WTC11 (cell line): ENCODE data around the gene HIC1. TPM values are rescaled to one million over a fixed set of nuclear protein-coding genes. Genes with fewer than 3 reads are reported as not detected.

Experiments used
- ATAC-seq: fragments of 200-7000 bp; cut with Tn5 transposase; 2 replicates; pipeline ENCODE4 v1.10.0; 2021; ENCODE audit warnings: mild to moderate bottlenecking, moderate library complexity
- CTCF ChIA-PET: fragments of 300-600 bp; sonication (Branson Sonifier 250); formaldehyde crosslinking; loops from one replicate; lab custom pipeline; 2021; ENCODE audit warnings: antibody characterized with exemption; lab: Charles Lee
- POLR2A ChIA-PET: fragments of 350-600 bp; sonication (Branson Sonifier 250); formaldehyde crosslinking; loops from one replicate; lab custom pipeline; 2021; ENCODE audit warnings: antibody characterized with exemption; lab: Charles Lee
- DNase-seq: peaks from one replicate; pipeline ENCODE4 v3.0.0; 2021; ENCODE audit warnings: low spot score
- H3K27ac Mint-ChIP-seq: 2 replicates; pipeline ENCODE4 v1.8.0; 2021; ENCODE audit warnings: mixed read lengths
- H3K27me3 Mint-ChIP-seq: 2 replicates; pipeline ENCODE4 v1.8.0; 2021; ENCODE audit warnings: low read depth, mild to moderate bottlenecking, moderate library complexity, mixed read lengths
- H3K36me3 Mint-ChIP-seq: 2 replicates; pipeline ENCODE4 v1.8.0; 2021; ENCODE audit warnings: mixed read lengths
- H3K4me1 Mint-ChIP-seq: 2 replicates; pipeline ENCODE4 v1.8.0; 2022; ENCODE audit warnings: mixed read lengths
- H3K4me3 Mint-ChIP-seq: 2 replicates; pipeline ENCODE4 v1.8.0; 2021; ENCODE audit warnings: mild to moderate bottlenecking, moderate library complexity, mixed read lengths
- H3K9me3 Mint-ChIP-seq: 2 replicates; pipeline ENCODE4 v1.8.0; 2021; ENCODE audit warnings: mixed read lengths
- AR ChIP-seq: fragments of 250-450 bp; sonication (Bioruptor Pico); IDR thresholded peaks from 2 replicates; pipeline ENCODE4 v1.9.0; 2021; ENCODE audit warnings: mild to moderate bottlenecking
- CBFB ChIP-seq: sonication (generic); formaldehyde crosslinking; IDR thresholded peaks from 2 replicates; pipeline ENCODE4 v1.8.1; 2022; ENCODE audit warnings: mild to moderate bottlenecking, low read depth, missing genetic modification reagents
- CREB1 ChIP-seq: sonication (generic); formaldehyde crosslinking; IDR thresholded peaks from 2 replicates; pipeline ENCODE4 v1.8.0; 2023; ENCODE audit warnings: mild to moderate bottlenecking, missing genetic modification reagents
- E2F1 ChIP-seq: sonication (generic); formaldehyde crosslinking; IDR thresholded peaks from 2 replicates; pipeline ENCODE4 v1.8.0; 2022; ENCODE audit warnings: mild to moderate bottlenecking, missing genetic modification reagents
- FOXJ3 ChIP-seq: sonication (generic); formaldehyde crosslinking; IDR thresholded peaks from 2 replicates; pipeline ENCODE4 v1.9.0; 2021; ENCODE audit warnings: missing genetic modification reagents, mild to moderate bottlenecking, borderline replicate concordance
- FOXK1 ChIP-seq: sonication (generic); formaldehyde crosslinking; IDR thresholded peaks from 2 replicates; pipeline ENCODE4 v1.8.0; 2022; ENCODE audit warnings: mild to moderate bottlenecking, moderate library complexity, missing genetic modification reagents
- GABPB1 ChIP-seq: sonication (generic); formaldehyde crosslinking; IDR thresholded peaks from 2 replicates; pipeline ENCODE4 v1.8.1; 2023; ENCODE audit warnings: mild to moderate bottlenecking, missing genetic modification reagents
- GRHL2 ChIP-seq: fragments of 250-450 bp; sonication (Bioruptor Pico); IDR thresholded peaks from 2 replicates; pipeline ENCODE4 v1.8.0; 2022; ENCODE audit warnings: mild to moderate bottlenecking, moderate library complexity; ENCODE audit not compliant: insufficient replicate concordance, severe bottlenecking
- HMGXB4 ChIP-seq: sonication (generic); formaldehyde crosslinking; IDR thresholded peaks from 2 replicates; pipeline ENCODE4 v1.8.1; 2023; ENCODE audit warnings: mild to moderate bottlenecking, moderate library complexity, missing genetic modification reagents
- IRF2 ChIP-seq: sonication (generic); formaldehyde crosslinking; IDR thresholded peaks from 2 replicates; pipeline ENCODE4 v1.8.0; 2022; ENCODE audit warnings: low read depth, missing genetic modification reagents, borderline replicate concordance
- KAT7 ChIP-seq: sonication (generic); formaldehyde crosslinking; IDR thresholded peaks from 2 replicates; pipeline ENCODE4 v1.8.1; 2023; ENCODE audit warnings: missing genetic modification reagents, mild to moderate bottlenecking, borderline replicate concordance
- MAX ChIP-seq: sonication (generic); formaldehyde crosslinking; IDR thresholded peaks from 2 replicates; pipeline ENCODE4 v1.8.0; 2022; ENCODE audit warnings: mild to moderate bottlenecking, missing genetic modification reagents
- MXD4 ChIP-seq: fragments of 250-450 bp; sonication (Bioruptor Pico); IDR thresholded peaks from 2 replicates; pipeline ENCODE4 v1.8.0; 2021; ENCODE audit warnings: mild to moderate bottlenecking, moderate library complexity, borderline replicate concordance
- NR2C2 ChIP-seq: sonication (generic); formaldehyde crosslinking; IDR thresholded peaks from 2 replicates; pipeline ENCODE4 v1.8.0; 2022; ENCODE audit warnings: mild to moderate bottlenecking, missing genetic modification reagents
- PREB ChIP-seq: sonication (generic); formaldehyde crosslinking; IDR thresholded peaks from 2 replicates; pipeline ENCODE4 v1.8.1; 2022; ENCODE audit warnings: mild to moderate bottlenecking, missing genetic modification reagents, moderate library complexity, borderline replicate concordance
- PRRX2 ChIP-seq: fragments of 250-450 bp; sonication (Bioruptor Pico); IDR thresholded peaks from 2 replicates; pipeline ENCODE4 v1.8.0; 2021; ENCODE audit warnings: mild to moderate bottlenecking
- RORB ChIP-seq: fragments of 250-450 bp; sonication (Bioruptor Pico); IDR thresholded peaks from 2 replicates; pipeline ENCODE4 v1.9.0; 2021; ENCODE audit warnings: mild to moderate bottlenecking
- ZBTB21 ChIP-seq: sonication (generic); formaldehyde crosslinking; IDR thresholded peaks from 2 replicates; pipeline ENCODE4 v1.8.1; 2023; ENCODE audit warnings: mild to moderate bottlenecking, missing genetic modification reagents, borderline replicate concordance
- ZBTB43 ChIP-seq: sonication (generic); formaldehyde crosslinking; IDR thresholded peaks from 2 replicates; pipeline ENCODE4 v1.8.1; 2023; ENCODE audit warnings: mild to moderate bottlenecking, missing genetic modification reagents
- ZNF138 ChIP-seq: sonication (generic); formaldehyde crosslinking; conservative IDR thresholded peaks from 2 replicates; pipeline ENCODE4 v1.8.1; 2022; ENCODE audit warnings: mild to moderate bottlenecking, moderate library complexity, missing genetic modification reagents
- ZNF232 ChIP-seq: sonication (generic); formaldehyde crosslinking; IDR thresholded peaks from 2 replicates; pipeline ENCODE4 v1.8.0; 2022; ENCODE audit warnings: mild to moderate bottlenecking, missing genetic modification reagents
- ZNF416 ChIP-seq: fragments of 250-450 bp; sonication (Bioruptor Pico); IDR thresholded peaks from 2 replicates; pipeline ENCODE4 v1.9.0; 2021; ENCODE audit warnings: mild to moderate bottlenecking, inconsistent platforms
- ZNF671 ChIP-seq: fragments of 250-450 bp; sonication (Bioruptor Pico); IDR thresholded peaks from 2 replicates; pipeline ENCODE4 v1.8.0; 2021; ENCODE audit warnings: mild to moderate bottlenecking
- total RNA-seq: library from RNA; stranded (reverse); gene quantifications from 3 replicates; pipeline ENCODE4 v1.2.3, GENCODE V29; 2021

HIC1 gene
- total RNA-seq, 1 experiment from 2014 or later: 0.37 TPM

- Mint-ChIP-seq H3K4me3 (no peak overlapping the region), H3K27ac (no peak overlapping the region), H3K36me3 (no peaks in the 10 kb centered on the region), H3K27me3 (peaks cover 67% of the 10 kb centered on the region), H3K9me3 (no peaks in the 10 kb centered on the region), H3K4me1 (peaks cover 22% of the 10 kb centered on the region)
- ATAC-seq (no peak), DNase-seq (no peak)
- POLR2A ChIA-PET: no interaction called here
- CTCF ChIA-PET: no interaction called here
- TF ChIP-seq ZNF232: no peak
- no peak for TF ChIP-seq FOXK1 (CRISPR knock-in tag)
- TF ChIP-seq PREB (CRISPR knock-in tag): no peak
- TF ChIP-seq ZNF416 (CRISPR knock-in tag): no peak
- TF ChIP-seq MAX: no peak
- no peak for TF ChIP-seq MXD4 (CRISPR knock-in tag)
- TF ChIP-seq ZBTB21 (CRISPR knock-in tag): no peak
- no peak for TF ChIP-seq GABPB1
- no peak for TF ChIP-seq HMGXB4 (CRISPR knock-in tag)
- TF ChIP-seq ZNF138 (CRISPR knock-in tag): no peak
- TF ChIP-seq IRF2 (CRISPR knock-in tag): no peak
These were observed 39.6 kb upstream of the HIC1 start for GRCh38 chr17:2015314-2015713.

- H3K27me3 Mint-ChIP-seq: peaks cover 75% of the 10 kb centered on the region
- ChIA-PET POLR2A (no interaction called here), CTCF (no interaction called here)
- peaks cover 18% of the 10 kb centered on the region for H3K4me1 Mint-ChIP-seq
- no peak for DNase-seq
- H3K36me3 Mint-ChIP-seq: no peaks in the 10 kb centered on the region
- H3K9me3 Mint-ChIP-seq: no peaks in the 10 kb centered on the region
- ATAC-seq: no peak
- no peak for TF ChIP-seq AR
- TF ChIP-seq ZNF671: no peak
- TF ChIP-seq KAT7 (CRISPR knock-in tag): no peak
- TF ChIP-seq E2F1 (CRISPR knock-in tag): no peak
- no peak for TF ChIP-seq ZBTB43 (CRISPR knock-in tag)
- TF ChIP-seq FOXJ3 (CRISPR knock-in tag): no peak
- TF ChIP-seq CREB1 (CRISPR knock-in tag): no peak
- no peak for TF ChIP-seq CBFB (CRISPR knock-in tag)
- TF ChIP-seq GRHL2: no peak
- TF ChIP-seq GABPB1: no peak
- TF ChIP-seq RORB (CRISPR knock-in tag): no peak
- TF ChIP-seq PRRX2 (CRISPR knock-in tag): no peak
- TF ChIP-seq NR2C2 (CRISPR knock-in tag): no peak
- H3K4me3 Mint-ChIP-seq: no peak overlapping the region
- no peak overlapping the region for H3K27ac Mint-ChIP-seq
These were observed 38.4 kb upstream of the HIC1 start for GRCh38 chr17:2016494-2016893.
